DMS153 treated with DMSO at 0.1 percent for 48 hours (cell line): Measurements from ENCODE around the gene SFTA2.
"Not testable (repeated sequence)": the region's sequence is repeated elsewhere in the genome, so short reads cannot be mapped to it uniquely, and the experiment has no call there.

Source experiments
- DNase-seq: peaks from one replicate; lab custom pipeline; 2025; ENCODE audit not compliant: unreplicated experiment; lab: John Stamatoyannopoulos, UW

SFTA2 gene

DNA sequence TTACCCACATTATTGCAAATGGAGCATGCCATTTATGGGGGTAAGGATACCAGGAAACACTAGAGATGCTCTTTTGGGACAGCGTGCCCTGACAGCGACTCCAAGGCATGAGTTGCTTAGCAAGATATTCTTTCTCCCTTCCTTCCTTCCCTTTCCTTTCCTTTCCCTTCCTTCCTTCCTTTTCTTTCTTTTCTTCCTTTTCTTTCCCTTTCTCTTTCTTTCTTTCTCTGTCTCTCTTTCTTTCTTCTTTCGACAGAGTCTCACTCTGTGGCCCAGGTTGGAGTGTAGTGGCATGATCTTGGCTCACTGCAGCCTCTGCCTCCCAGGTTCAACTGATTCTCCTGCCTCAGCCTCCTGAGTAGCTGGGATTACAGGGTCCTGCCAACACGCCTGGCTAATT, 12.1 kb upstream of the SFTA2 start:
- no peak for DNase-seq

DNA sequence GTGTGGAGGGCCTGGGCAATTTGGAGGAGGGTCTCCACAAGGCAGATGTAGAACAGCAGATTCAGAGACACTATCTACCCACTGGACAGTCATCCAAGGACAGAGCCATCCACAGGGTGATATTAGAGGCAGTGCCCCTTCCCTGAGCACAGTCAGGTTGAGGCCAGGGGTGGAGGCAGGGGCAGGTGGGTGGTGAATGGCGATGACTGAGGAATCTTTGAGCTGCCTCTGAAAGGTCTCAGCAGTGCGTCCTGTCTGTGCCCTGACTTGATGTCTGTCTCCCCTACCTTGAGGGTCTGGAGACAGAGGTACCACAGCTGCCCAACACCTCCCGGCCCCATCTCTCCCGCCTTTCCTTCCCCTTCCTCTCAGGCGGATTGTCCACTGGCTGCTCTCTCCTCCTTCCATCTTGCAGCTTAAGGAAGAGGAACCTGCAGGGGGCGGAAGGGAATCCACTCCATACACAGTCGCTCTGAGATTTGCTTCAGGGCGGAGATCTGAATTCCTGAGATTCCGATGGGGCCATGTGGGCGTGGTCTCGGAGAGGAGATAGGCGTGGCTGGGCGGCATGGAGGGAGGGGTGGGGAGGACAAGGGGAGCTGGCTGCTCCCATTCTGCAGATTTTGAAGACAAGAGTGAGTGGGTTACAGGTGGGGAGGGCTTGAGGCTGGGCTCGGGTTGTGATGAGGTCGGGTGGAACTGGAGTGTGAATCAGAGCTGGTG, 10.5 kb upstream of the SFTA2 start:
- DNase-seq: no peak

DNA sequence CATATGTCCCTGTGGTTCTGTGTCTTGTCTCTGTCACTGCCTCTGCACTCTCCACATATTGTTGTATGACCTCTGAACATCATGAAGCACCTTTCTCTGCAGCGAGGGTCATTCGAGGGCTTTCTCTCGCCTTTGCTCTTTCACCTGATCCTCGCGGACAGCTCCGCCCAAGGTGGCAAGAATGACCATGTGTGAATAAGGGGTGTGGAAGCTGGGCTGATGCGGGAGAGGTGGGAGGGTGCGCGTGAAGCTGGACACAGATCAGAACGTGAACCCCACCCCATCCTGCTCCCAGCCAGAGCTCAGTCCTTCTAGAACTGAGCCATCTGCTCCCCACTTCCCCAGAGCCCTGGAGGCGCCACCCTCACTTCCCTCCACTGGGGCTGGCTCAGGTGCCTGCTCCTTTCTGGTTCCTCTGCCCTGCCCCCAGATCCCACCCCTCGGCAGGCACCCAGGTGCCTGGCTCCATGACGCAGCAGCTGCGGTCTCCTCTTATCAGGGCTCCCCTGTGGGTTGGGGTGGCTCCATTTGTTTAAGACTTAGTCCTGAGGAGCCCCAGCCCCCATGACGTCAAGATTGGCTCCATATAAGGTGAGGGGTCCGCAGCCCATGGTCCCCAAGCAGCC, 8.5 kb upstream of the SFTA2 start, which contains the start of gene MUCL3:
Gene MUCL3, plus strand, starts transcription at position 613 of the 626 bp plus-strand sequence. CDS start 27 bp downstream, outside the sequence.
- no peak for DNase-seq

DNA sequence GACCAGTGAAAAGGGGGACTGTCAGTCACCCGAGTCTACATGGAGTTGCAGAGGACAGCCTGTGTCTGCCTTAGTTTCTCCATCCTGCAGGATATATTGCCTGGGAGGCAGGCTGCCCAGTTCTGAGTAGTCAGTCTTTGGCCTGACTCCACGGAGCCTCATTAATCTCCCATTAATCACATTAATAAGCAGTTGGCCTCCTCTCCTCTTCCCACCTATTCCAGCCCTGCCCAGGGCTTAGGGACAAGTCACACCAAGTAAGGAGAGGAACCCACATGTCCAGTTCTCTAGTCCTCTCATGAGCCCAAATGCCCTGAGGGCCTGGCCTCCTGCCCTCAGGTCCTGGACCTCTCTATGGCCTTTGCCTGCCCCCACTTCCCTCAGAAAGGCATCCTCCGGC, 7.5 kb upstream of the SFTA2 start:
- DNase-seq: no peak

DNA sequence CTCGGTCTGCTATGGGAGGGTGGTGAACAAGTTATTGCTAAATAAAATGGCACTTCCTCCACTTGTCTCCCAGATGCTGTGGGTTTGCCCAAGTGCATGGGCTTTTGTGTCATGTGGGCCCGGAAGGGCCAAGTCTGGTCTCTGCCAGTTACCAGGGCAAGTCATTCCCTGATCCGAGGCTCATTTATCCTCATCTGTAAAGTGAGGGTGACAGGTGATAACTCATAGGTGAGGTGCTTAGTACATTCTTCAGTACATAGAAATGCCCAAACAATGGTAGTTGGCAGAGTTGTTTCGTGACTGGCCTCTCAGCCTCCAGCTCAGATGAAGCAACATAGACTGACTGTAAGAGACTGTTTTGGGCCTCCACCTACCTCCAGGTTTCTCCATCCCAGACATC, 6.8 kb upstream of the SFTA2 start:
- DNase-seq: no peak

DNA sequence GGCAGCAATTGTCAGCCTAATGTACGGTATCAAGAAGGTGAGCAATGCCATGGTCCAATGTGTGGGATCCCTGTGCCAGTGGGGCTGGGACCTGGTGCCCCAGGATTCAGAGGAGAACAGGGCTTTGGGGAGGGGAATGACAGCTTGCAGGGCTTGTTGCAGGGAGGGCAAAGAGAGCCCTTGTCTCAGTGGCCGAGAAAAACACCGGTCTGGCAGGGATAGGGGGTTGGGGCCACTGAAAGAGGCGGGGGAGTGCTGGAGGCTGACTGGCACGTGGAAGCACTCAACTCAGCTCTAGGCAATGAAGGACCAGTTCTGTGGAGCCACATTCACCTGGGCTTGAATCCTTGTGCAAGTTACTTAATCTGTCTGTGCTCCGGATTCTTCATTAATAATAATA, 5.3 kb upstream of the SFTA2 start:
- no peak for DNase-seq

DNA sequence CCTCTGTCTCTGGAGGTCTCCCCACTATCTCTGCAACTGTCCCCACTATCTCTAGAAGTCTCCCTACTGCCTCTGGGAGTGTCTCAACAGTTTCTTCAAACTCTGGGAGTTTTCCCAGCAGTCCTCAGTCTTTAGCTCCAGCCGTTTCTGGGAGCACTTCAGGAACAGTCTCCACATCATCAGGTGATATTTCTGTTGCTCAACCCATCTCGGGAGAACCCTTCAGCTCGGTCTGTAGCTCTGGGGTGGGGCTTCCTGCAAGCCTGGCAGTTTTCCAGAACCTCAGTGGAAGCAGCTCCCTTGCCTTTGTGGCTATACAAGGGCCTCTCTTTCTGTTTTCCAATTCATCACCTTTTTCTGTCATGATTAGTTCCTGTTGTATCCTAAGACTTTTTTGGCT, 3.0 kb upstream of the SFTA2 start:
- no peak for DNase-seq

DNA sequence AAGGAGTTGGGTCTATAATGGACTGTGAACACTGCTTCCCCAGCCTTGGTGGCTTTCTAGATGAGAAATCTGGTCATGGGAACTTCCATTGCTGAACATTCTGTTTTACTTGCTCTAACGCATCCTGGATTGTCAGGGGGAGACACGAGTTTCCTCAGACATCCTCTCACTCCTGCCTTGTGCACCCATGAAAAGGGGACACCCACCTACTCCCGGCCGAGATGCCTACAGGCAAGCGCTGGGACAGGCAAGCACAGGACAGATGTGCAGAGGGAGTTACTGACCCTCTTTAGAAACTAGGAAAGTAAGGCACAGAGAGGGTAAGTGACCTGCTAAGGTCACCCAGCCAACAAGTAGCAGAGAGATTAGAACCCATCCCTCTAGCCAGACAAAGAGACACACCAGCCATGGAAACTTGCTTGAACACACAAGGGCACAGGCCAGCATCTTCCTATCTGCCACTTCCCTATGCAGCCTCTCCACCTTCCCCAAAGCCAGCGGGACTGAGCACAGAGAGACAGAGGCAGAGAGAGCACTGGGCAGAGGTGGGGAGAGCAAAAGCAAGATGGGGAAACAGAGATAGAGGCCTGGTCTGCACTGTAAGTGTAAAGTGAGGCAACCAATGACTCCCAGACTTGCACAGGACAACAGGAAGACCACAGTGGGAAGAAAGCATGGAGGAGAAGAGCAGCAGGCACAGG, 845 bp upstream of the SFTA2 start:
- no peak for DNase-seq

DNA sequence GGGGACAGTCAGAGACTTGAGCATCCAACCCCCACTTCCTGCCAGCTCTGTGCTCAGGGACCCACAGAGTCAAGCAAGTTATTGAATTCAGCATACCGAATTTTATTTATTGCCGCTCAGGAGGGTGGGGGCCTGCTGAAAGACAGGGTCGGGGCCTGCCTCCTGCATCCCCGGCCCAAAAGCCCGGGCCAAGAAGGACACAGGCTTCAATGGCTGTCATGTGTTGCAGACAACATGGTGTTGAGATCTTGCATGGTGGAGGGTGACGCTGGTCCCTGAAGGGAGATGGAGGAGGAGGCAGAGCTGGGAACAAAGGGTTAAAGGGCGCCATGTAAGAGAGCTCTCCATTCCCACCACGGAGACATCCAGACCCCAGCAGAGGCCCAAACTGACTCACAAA, 698 bp downstream of the SFTA2 start:
- no peak for DNase-seq

DNA sequence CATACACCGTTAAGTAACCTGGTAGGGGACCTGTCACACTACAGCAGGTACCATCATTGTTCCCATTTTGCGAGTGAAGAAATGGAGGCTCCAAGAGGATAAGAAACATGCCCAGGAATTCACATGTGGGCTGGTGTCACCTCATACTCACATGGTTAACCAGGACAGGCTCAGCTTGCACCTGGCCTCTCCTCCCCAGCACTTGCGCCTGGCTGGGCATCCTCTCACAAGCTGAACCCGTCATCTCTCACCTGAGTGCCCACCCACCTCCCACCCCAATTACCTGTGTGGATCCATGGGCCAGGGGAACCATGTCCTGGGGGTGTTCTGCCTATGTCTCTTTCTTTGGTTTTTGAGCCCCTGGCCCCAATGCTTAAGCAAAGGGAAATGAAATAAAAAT, 1.5 kb downstream of the SFTA2 start:
- DNase-seq: no peak

DNA sequence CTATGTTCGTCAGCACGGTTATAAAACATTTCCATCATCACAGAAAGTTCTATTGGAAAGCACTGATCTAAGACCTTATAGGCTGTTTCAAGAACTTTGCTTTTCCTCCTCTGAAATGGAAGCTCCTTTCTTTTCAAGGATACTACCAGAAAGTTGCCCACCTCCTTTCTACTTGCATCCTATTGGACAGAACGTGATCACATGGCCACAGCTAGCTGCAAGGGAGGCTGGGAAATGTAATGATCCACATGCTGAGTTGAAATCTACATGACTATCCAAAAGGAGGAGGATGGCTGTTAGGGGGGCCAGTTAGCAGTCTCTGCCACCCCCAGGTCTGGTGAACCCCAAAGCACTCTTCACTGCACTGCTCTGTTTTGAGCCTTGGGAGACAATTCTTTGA, 3.3 kb downstream of the SFTA2 start:
- DNase-seq: no peak

DNA sequence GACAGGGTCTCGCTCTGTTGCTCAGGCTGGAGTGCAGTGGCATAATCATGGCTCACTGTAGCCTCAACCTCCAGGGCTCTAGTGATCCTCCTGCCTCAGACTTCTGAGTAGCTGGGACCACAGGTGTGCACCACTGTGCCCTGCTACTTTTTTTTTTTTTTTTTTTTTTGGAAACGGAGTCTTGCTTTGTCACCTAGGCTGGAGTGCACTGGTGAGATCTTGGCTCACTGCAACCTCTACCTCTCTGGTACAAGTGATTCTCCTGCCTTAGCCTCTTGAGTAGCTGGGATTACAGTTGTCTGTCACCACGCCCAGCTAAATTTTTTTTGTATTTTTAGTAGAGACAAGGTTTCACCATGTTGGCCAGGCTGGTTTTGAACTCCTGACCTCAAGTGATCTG, 4.9 kb downstream of the SFTA2 start:
- not testable (repeated sequence) for DNase-seq

DNA sequence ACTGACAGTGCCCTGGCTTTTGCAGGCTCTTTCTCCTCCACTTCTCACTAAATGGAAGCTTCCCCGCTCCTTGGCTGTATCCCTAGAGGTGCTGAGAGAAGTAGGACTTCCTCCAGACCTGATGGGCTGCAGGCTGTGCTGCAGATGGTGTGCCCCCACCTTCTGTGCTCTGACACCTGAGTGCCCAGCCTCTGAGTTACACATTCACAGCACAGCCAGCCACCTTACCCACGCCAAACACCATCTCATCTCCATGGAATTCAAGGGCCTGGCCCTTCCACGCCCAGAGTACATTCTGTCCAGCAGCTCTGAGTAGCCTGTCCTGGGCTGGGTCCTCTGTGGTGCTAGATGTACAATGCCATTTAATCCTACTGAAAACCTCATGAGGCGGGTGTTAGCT, 5.3 kb downstream of the SFTA2 start:
- DNase-seq: no peak

DNA sequence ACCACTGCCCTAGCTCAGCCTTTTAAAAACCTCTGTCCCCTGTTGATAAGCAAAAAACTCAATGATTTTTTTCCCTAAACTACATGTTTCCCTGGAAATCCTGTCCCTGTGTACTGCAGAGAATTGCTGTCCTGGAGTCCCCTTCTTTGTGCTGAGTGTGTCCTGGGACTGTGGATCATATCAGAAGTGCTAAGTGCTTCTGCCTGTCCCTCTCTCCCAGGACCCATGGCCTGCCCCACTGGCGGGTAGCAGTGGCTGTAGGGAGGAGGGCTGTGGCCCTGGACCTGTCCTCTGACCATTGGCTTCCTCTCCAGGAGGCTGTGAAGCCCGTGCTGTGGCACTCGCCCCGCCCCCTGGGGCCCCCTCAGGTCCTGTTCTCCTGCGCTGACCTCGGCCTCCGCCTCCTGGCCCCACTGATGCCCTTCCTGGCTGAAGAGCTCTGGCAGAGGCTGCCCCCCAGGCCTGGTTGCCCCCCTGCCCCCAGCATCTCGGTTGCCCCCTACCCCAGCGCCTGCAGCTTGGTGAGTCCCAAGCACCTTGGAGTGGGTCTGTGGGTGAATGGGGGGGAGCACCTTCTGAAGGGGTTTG, 7.8 kb downstream of the SFTA2 start:
- DNase-seq: not testable (repeated sequence)

DNA sequence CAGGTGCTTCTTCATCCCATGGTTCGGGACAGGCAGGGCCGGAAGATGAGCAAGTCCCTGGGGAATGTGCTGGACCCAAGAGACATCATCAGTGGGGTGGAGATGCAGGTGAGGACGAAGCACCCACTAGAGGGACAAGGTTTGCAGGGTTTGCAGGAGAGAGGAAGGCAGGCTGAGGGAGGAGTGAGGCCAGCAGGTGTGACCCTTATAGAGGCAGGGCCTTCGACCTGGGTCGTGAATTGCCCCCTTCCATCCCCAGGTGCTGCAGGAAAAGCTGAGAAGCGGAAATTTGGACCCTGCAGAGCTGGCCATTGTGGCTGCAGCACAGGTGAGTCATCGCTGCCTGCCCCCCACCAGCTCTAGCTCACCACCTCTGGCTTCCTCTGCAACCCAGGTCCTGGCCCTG, 9.5 kb downstream of the SFTA2 start:
- DNase-seq: no peak

DNA sequence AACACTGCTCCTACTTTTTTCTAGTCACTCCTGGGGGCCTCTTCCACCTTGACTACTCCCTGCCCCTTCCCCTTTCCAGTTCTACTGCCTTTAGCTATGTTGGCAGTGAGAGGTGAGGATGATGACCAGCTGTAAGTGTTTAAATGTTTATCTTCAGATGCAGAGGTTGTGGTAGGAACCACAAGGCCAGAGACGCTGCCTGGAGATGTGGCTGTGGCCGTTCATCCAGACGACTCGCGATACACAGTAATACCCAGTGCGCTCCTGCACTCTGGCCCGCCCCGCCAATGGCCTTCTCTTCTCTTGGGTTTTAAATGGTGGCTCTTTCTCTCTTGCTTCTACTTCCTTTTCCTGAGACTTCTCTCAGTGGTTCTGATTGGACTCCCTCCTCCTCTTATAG, 13.3 kb downstream of the SFTA2 start:
- no peak for DNase-seq

DNA sequence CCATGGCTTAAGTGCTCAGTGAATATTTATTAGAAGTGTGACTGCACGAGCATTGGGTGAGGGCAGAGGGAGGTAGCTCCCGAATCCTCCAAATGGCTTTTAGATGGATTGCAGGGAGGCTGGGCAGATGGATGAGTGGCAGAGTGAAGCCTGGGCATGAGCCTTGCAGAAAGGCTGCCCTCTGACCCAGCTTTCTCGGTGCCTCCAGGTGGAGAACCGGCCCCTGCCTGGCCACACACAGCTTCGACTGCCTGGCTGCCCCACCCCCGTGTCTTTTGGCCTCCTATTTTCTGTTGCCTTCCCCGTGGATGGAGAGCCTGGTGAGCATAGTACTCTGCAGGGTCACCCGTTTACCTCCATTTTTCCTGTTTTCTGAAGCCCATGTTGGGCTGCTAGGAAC, 14.5 kb downstream of the SFTA2 start:
- no peak for DNase-seq

DNA sequence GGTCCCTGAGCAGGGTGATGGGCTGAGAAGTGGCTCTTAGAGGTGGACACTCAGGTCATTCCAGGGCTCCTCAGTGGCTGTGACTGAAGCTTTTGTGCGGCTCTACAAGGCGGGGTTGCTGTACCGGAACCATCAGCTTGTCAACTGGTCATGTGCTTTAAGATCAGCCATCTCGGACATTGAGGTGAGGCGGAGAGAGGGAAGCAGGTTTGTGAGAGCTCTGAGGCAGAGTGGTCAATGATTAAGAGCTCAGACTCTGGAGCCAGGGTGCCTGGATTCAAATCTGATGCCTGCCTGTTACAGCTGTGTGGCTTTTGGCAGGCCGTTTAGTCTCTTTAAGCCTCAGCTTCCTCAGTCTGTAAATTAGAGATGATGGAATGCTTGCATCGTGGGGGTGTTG, 14.9 kb downstream of the SFTA2 start:
- DNase-seq: no peak

DNA sequence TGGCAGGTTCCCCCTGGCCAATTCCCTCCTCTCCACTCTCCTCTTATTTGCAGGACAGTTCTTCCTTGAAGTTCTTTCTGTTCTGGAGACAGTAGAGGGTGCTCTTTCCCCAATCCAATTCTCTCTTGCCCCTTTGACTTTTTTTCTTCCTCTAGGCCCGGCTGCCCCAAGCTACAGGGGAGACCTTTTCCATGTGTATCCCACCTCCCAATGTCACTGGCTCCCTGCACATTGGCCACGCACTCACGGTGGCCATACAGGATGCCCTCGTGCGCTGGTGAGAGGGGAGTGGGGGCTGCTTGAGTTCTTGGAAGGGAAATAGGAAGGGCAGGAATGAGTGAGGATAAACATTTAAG, 16.4 kb downstream of the SFTA2 start:
- DNase-seq: peak; percentile 63

DNA sequence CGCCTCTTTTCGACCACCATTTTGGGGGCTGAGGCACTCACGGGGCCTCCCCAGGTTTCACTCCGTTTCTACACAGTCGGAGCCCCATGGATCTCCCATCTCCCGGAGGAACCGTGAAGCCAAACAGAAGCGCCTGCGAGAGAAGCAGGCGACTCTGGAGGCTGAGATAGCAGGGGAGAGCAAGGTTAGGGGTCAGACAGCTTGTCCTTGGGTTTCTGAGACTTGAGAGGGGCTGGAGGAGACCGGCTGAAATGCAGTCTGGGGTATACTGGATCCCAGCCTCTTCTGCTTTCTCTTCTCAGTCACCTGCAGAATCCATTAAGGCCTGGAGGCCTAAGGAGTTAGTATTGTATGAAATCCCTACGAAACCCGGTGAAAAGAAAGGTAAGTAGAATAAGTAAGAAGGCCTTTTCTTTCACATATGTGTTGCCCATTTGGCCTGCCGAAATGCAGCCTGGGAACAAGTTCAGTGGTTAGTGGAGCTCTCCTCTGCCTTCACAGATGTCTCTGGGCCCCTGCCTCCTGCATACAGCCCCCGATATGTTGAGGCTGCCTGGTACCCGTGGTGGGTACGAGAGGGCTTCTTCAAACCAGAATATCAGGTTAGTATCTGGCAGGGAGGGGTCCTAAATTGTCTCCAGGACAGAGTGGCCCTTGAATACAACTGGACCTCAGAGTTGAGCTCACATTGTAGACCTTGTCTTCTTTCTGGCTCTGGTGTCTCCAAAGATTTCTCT, 16.9 kb downstream of the SFTA2 start:
- no peak for DNase-seq

DNA sequence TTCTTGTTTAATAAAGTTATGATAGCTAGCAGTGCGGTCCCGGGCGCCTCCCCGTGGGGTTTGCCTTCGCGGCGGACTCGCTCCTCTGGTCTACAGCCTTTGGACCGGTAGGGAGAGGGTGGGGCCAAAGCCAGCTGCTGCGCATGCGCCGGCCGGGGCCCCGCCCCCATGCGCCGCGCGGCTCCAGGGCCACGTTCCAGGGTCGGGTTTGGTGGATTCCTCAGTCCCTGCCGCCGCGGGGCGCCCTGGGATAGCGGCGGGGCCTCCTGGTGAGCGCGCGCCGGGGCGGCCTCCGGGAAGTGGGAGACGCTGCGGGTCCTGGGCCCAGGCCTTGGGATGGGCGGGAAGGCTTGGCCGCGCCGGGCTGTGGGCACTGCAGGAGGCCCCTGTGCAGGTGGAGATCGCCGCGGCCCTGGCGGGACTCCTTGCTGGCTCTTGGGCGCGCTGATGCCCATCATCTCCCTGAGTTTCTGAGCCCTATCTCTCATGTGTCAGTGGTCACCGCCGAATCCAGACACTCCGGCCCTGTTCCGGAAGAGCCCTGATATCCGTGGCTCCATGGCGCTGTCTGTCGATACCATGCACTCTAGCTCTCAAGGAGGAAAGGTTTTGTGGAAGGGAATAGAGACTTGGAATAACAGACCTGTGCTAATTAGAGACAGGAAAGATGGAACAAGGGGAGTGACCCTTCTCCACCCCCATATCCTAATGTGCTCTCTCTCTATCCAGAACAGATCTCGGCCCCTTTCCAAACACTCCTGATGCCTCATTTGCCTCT, 17.7 kb downstream of the SFTA2 start, which contains the start of gene VARS2:
Gene VARS2, plus strand, starts transcription at position 163 of the 778 bp plus-strand sequence. Its CDS starts 599 bp downstream, at position 762.
- peak; percentile 83 for DNase-seq
